CD4-positive, CD25-positive, alpha-beta regulatory T cell (primary cell): Measurements from ENCODE around the gene TMEM158. TPM values are rescaled to one million over a fixed set of nuclear protein-coding genes. Genes with fewer than 3 reads are reported as not detected.
A peak's percentile ranks its signal among the peaks of the same experiment; 100 is the strongest.

ENCODE experiments used
- ATAC-seq, 2 donors: fragments of 150-1000 bp; cut with Tn5 transposase; one replicate each; pipeline ENCODE4 v1.10.0; 2021; ENCODE audit warnings: low read depth in 2 of 2, moderate number of reproducible peaks in 2 of 2, moderate library complexity in 1 of 2
- DNase-seq, 3 donors: peaks; one replicate each; pipeline versions ENCODE4 v3.0.0 to v3.0.0-alpha.2; 2012 to 2022; ENCODE audit warnings: mixed read lengths in 1 of 3
- H3K27ac ChIP-seq: one replicate; pipeline ENCODE4 v1.7.0; 2013; ENCODE audit warnings: mild to moderate bottlenecking, low read length; ENCODE audit not compliant: insufficient read depth, poor library complexity, severe bottlenecking
- H3K27me3 ChIP-seq: one replicate; pipeline ENCODE4 v1.7.0; 2013; ENCODE audit warnings: low read length; ENCODE audit not compliant: control insufficient read depth, insufficient read depth
- H3K36me3 ChIP-seq: one replicate; pipeline ENCODE4 v1.7.0; 2013; ENCODE audit warnings: mild to moderate bottlenecking, low read length, moderate library complexity; ENCODE audit not compliant: control insufficient read depth, insufficient read depth
- H3K4me1 ChIP-seq: 2 replicates; pipeline ENCODE4 v1.7.0; 2013; ENCODE audit warnings: mild to moderate bottlenecking, low read length; ENCODE audit not compliant: insufficient read depth, control insufficient read depth, poor library complexity, severe bottlenecking
- H3K4me3 ChIP-seq: one replicate; pipeline ENCODE4 v1.7.0; 2013; ENCODE audit warnings: low read depth, mild to moderate bottlenecking, low read length, moderate library complexity
- H3K9me3 ChIP-seq, 2 experiments: 1 replicate in 1 of 2; 2 replicates in 1 of 2; pipeline ENCODE4 v1.7.0; 2013; ENCODE audit warnings: low read length in 2 of 2, mild to moderate bottlenecking in 1 of 2, moderate library complexity in 1 of 2; ENCODE audit not compliant: control insufficient read depth in 2 of 2
- H3K27ac Mint-ChIP-seq, 3 donors: one replicate each; pipeline ENCODE4 v1.8.0; 2020 to 2022; ENCODE audit warnings: mild to moderate bottlenecking in 3 of 3, mixed read lengths in 3 of 3, moderate library complexity in 2 of 3
- H3K27me3 Mint-ChIP-seq: one replicate; pipeline ENCODE4 v1.8.0; 2022; ENCODE audit warnings: mild to moderate bottlenecking, mixed read lengths
- H3K36me3 Mint-ChIP-seq: one replicate; pipeline ENCODE4 v1.8.0; 2020; ENCODE audit warnings: mixed read lengths
- H3K4me1 Mint-ChIP-seq, 4 donors: one replicate each; pipeline ENCODE4 v1.8.0; 2020 to 2022; ENCODE audit warnings: mixed read lengths in 4 of 4, mild to moderate bottlenecking in 1 of 4
- H3K4me3 Mint-ChIP-seq, 4 donors: one replicate each; pipeline ENCODE4 v1.8.0; 2020 to 2022; ENCODE audit warnings: mild to moderate bottlenecking in 4 of 4, mixed read lengths in 4 of 4, moderate library complexity in 3 of 4
- H3K9me3 Mint-ChIP-seq, 7 donors: one replicate each; pipeline ENCODE4 v1.8.0; 2020 to 2022; ENCODE audit warnings: mixed read lengths in 7 of 7, mild to moderate bottlenecking in 3 of 7, moderate library complexity in 2 of 7
- polyA plus RNA-seq, 4 donors: library from polyadenylated mRNA; unstranded; fragments of 300-500 nt; fragmentation: Illumina TruSeq; gene quantifications; one replicate each; pipeline ENCODE4 v1.2.3, GENCODE V29; 2021
- total RNA-seq: library from RNA; stranded (reverse); gene quantifications from one replicate; pipeline ENCODE4 v1.2.3, GENCODE V29; 2022

The TMEM158 gene
- total and polyA plus RNA-seq, 5 donors from 2014 or later, result 0.57 TPM; not detected in 4

DNA sequence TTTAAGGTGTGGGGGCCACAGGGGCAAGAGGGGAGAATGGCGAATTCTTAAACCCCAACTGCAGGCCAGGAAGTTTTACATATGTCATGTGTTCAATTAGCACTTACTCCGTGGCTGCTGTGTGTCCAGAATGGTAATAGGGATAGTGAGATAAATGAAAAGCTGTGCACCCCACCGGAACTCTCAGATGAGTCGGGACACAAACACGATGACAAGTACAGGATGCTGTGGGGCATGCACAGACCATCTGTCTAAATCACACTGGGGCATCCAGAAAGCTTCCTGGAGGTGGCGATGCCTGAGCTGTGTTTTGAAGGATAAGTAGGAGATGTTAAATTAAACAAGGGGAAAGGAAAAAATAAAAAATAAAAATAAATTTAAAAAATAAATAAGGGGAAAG lies 18.3 kb upstream of the TMEM158 start:
- no peaks in the 10 kb centered on the region for H3K27me3 Mint-ChIP-seq
- Histone ChIP-seq H3K4me3 (no peak overlapping the region), H3K9me3 (no peaks in the 10 kb centered on the region), H3K4me1 (no peaks in the 10 kb centered on the region), H3K36me3 (no peaks in the 10 kb centered on the region), H3K27ac (no peak overlapping the region), H3K27me3 (no peaks in the 10 kb centered on the region)
- peak overlapping the region in 1 of 3 donors; percentile 54 for H3K27ac Mint-ChIP-seq
- DNase-seq, result no peak
- no peak overlapping the region for H3K4me3 Mint-ChIP-seq
- peaks cover 0 to 2% (median 0%) of the 10 kb centered on the region in 7 donors for H3K9me3 Mint-ChIP-seq
- H3K36me3 Mint-ChIP-seq, result no peaks in the 10 kb centered on the region
- no peaks in the 10 kb centered on the region for H3K4me1 Mint-ChIP-seq
- no peak for ATAC-seq

DNA sequence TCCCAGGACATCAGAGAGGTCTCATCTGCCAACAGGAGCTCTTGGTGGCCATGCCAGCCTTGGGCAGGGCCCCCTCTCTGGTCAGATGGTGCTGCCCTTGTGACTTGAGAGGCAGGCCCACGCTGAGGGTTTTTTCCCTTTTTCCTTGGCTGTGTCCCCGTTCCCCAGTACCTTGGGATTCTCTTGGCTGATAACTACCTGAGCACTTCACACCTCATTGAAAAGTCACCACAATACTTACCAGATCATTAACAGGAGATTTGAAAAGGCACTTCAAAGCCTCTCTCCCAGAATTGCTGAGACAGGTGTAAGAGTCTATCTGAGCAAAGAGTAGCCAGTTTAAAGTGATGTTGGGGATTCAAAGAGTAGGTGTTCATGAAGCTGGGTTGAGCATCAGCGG lies 15.1 kb upstream of the TMEM158 start:
- no peak for DNase-seq
- Mint-ChIP-seq H3K9me3 (peaks cover 0 to 2% (median 0%) of the 10 kb centered on the region in 7 donors), H3K4me3 (no peak overlapping the region), H3K27ac (no peak overlapping the region), H3K36me3 (no peaks in the 10 kb centered on the region), H3K4me1 (no peaks in the 10 kb centered on the region), H3K27me3 (no peaks in the 10 kb centered on the region)
- H3K4me1 ChIP-seq, result no peaks in the 10 kb centered on the region
- no peak overlapping the region for H3K27ac ChIP-seq
- H3K36me3 ChIP-seq, result no peaks in the 10 kb centered on the region
- H3K9me3 ChIP-seq, result no peaks in the 10 kb centered on the region
- no peak for ATAC-seq
- H3K4me3 ChIP-seq, result no peak overlapping the region
- no peaks in the 10 kb centered on the region for H3K27me3 ChIP-seq

GRCh38 chr3:45240292-45240691 lies 14.2 kb upstream of the TMEM158 start:
- no peaks in the 10 kb centered on the region for H3K36me3 Mint-ChIP-seq
- H3K4me1 Mint-ChIP-seq, result no peaks in the 10 kb centered on the region
- no peak overlapping the region for H3K4me3 Mint-ChIP-seq
- Histone ChIP-seq H3K4me3 (no peak overlapping the region), H3K27me3 (no peaks in the 10 kb centered on the region), H3K27ac (no peak overlapping the region), H3K9me3 (no peaks in the 10 kb centered on the region), H3K4me1 (no peaks in the 10 kb centered on the region), H3K36me3 (no peaks in the 10 kb centered on the region)
- DNase-seq (no peak), ATAC-seq (no peak)
- H3K27me3 Mint-ChIP-seq, result no peaks in the 10 kb centered on the region
- H3K27ac Mint-ChIP-seq, result no peak overlapping the region
- peaks cover 0 to 7% (median 2%) of the 10 kb centered on the region in 7 donors for H3K9me3 Mint-ChIP-seq

DNA sequence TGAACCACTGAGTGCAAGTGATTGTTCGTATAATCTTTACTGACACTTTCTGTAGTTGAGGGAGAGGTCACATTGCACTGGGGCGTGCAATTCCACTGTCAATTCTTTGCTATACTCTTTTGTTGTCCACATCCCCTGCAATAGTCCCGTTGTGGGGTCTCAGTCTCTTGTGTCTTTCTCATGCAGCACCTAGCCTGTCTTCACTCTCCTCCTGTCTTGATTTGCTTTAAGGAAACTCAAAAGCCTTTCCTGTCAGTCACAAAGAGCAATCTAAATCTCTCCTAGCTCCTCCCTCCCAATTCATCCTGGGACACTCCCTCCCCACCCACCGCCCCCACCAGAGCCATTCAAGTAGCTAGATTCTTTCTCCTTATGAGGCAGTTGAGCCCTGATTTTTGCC lies 13.2 kb upstream of the TMEM158 start:
- no peaks in the 10 kb centered on the region for H3K9me3 ChIP-seq
- Mint-ChIP-seq H3K27me3 (no peaks in the 10 kb centered on the region), H3K9me3 (peaks cover 0 to 8% (median 0%) of the 10 kb centered on the region in 7 donors), H3K27ac (no peak overlapping the region), H3K4me1 (peaks cover 0 to 2% (median 0%) of the 10 kb centered on the region in 4 donors), H3K4me3 (no peak overlapping the region), H3K36me3 (no peaks in the 10 kb centered on the region)
- no peaks in the 10 kb centered on the region for H3K4me1 ChIP-seq
- no peak overlapping the region for H3K4me3 ChIP-seq
- H3K36me3 ChIP-seq, result no peaks in the 10 kb centered on the region
- no peak for ATAC-seq
- H3K27ac ChIP-seq, result no peak overlapping the region
- no peaks in the 10 kb centered on the region for H3K27me3 ChIP-seq
- no peak for DNase-seq

- peaks cover 9% of the 10 kb centered on the region for H3K27me3 ChIP-seq
- no peaks in the 10 kb centered on the region for H3K36me3 Mint-ChIP-seq
- no peaks in the 10 kb centered on the region for H3K4me1 ChIP-seq
- no peaks in the 10 kb centered on the region for H3K9me3 ChIP-seq
- no peaks in the 10 kb centered on the region for H3K36me3 ChIP-seq
- no peak overlapping the region for H3K4me3 Mint-ChIP-seq
- H3K27me3 Mint-ChIP-seq, result peaks cover 7% of the 10 kb centered on the region
- no peak overlapping the region for H3K27ac ChIP-seq
- H3K4me1 Mint-ChIP-seq, result peaks cover 0 to 2% (median 0%) of the 10 kb centered on the region in 4 donors
- DNase-seq, result no peak
- no peak overlapping the region for H3K4me3 ChIP-seq
- H3K9me3 Mint-ChIP-seq, result peaks cover 0 to 8% (median 0%) of the 10 kb centered on the region in 7 donors
- ATAC-seq, result no peak
- H3K27ac Mint-ChIP-seq, result no peak overlapping the region
Observed at GRCh38 chr3:45236964-45237363, 10.9 kb upstream of the TMEM158 start.

GRCh38 chr3:45235409-45235808 lies 9.3 kb upstream of the TMEM158 start:
- H3K9me3 Mint-ChIP-seq, result peaks cover 0 to 8% (median 0%) of the 10 kb centered on the region in 7 donors
- no peak for ATAC-seq

DNA sequence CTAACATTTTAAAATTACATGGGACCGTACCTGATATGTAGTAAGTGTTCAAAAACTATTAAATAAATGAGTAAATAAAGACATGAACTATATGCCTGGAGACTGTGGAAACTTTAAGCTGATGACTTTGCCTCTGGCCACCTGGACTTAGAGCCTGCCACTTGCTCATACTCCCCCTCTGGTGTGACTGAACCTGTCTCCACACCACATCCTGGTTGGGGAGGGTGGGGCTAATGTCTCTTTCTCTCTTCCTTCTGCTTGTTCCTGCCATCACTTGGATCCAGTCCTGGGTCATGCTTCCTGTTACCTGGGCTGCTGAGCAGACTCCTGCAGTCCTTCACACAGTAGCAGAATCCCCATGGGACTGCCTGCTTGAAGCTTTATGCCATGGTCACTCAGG lies 8.2 kb upstream of the TMEM158 start:
- no peak overlapping the region for H3K27ac ChIP-seq
- no peak overlapping the region for H3K4me3 ChIP-seq
- no peak for ATAC-seq
- H3K36me3 ChIP-seq, result no peaks in the 10 kb centered on the region
- H3K4me3 Mint-ChIP-seq, result no peak overlapping the region
- H3K36me3 Mint-ChIP-seq, result no peaks in the 10 kb centered on the region
- peaks cover 0 to 8% (median 0%) of the 10 kb centered on the region in 7 donors for H3K9me3 Mint-ChIP-seq
- H3K4me1 ChIP-seq, result no peaks in the 10 kb centered on the region
- H3K27me3 Mint-ChIP-seq, result peaks cover 27% of the 10 kb centered on the region
- DNase-seq, result peak in 1 of 3 donors; percentile 26
- no peaks in the 10 kb centered on the region for H3K9me3 ChIP-seq
- peaks cover 0 to 2% (median 0%) of the 10 kb centered on the region in 4 donors for H3K4me1 Mint-ChIP-seq
- no peak overlapping the region for H3K27ac Mint-ChIP-seq
- peaks cover 24% of the 10 kb centered on the region for H3K27me3 ChIP-seq

More at GRCh38 chr3:45235409-45235808, 9.3 kb upstream of the TMEM158 start:
- H3K36me3 Mint-ChIP-seq, result no peaks in the 10 kb centered on the region
- H3K27ac Mint-ChIP-seq, result no peak overlapping the region
- H3K4me1 Mint-ChIP-seq, result peaks cover 0 to 2% (median 0%) of the 10 kb centered on the region in 4 donors
- H3K4me3 ChIP-seq, result no peak overlapping the region
- no peaks in the 10 kb centered on the region for H3K36me3 ChIP-seq
- peaks cover 19% of the 10 kb centered on the region for H3K27me3 ChIP-seq
- no peak overlapping the region for H3K27ac ChIP-seq
- peaks cover 15% of the 10 kb centered on the region for H3K27me3 Mint-ChIP-seq
- no peaks in the 10 kb centered on the region for H3K9me3 ChIP-seq
- H3K4me3 Mint-ChIP-seq, result no peak overlapping the region
- no peaks in the 10 kb centered on the region for H3K4me1 ChIP-seq
- DNase-seq, result no peak

GRCh38 chr3:45232521-45232920 lies 6.4 kb upstream of the TMEM158 start:
- Histone ChIP-seq H3K4me3 (no peak overlapping the region), H3K27ac (no peak overlapping the region), H3K4me1 (no peaks in the 10 kb centered on the region), H3K27me3 (peaks cover 36% of the 10 kb centered on the region), H3K9me3 (no peaks in the 10 kb centered on the region), H3K36me3 (no peaks in the 10 kb centered on the region)
- Mint-ChIP-seq H3K36me3 (no peaks in the 10 kb centered on the region), H3K27me3 (peaks cover 41% of the 10 kb centered on the region), H3K4me1 (peaks cover 0 to 2% (median 0%) of the 10 kb centered on the region in 4 donors), H3K4me3 (no peak overlapping the region), H3K27ac (no peak overlapping the region), H3K9me3 (peaks cover 0 to 8% (median 0%) of the 10 kb centered on the region in 7 donors)
- ATAC-seq (no peak), DNase-seq (no peak)
